ENCODE measurements around the gene TRDMT1. TPM values are rescaled to one million over a fixed set of nuclear protein-coding genes. Genes with fewer than 3 reads are reported as not detected.

Gene TRDMT1
- polyA plus RNA-seq, 3 donors, result 3.1 to 6.6 (median 5.0) TPM

GRCh38 chr10:17234431-17234945, 33.0 kb upstream of the TRDMT1 start:
- no peak for DNase-seq
- WGBS (ENCODE audit: insufficient coverage), result 100% methylated on average over 4 of the region's 5 CpGs
- no peak overlapping the region for H3K9ac ChIP-seq (ENCODE audit: insufficient read depth, low read length, poor library complexity, severe bottlenecking)
- H3K27me3 ChIP-seq (ENCODE audit: control insufficient read depth in 2 of 2, insufficient read depth in 2 of 2, low read length in 2 of 2), result no peaks in the 10 kb centered on the region
- peaks cover 34% of the 10 kb centered on the region for H3K4me1 Mint-ChIP-seq
- peaks cover 0 to 11% (median 2%) of the 10 kb centered on the region in 7 donors for H3K9me3 Mint-ChIP-seq
- peak overlapping the region; percentile 17 to 54 for H3K27ac ChIP-seq (ENCODE audit: low read depth in 1 of 2, low read length in 2 of 2)
- no peaks in the 10 kb centered on the region for H3K9me3 ChIP-seq (replicated peaks in 1 of 2; ENCODE audit: control insufficient read depth in 1 of 2, insufficient read depth in 1 of 2, low read length in 2 of 2)
- TF ChIP-seq CTCF (IDR thresholded peaks at IDR 0.05), result no peak
- intact Hi-C loops (cut with micrococcal nuclease), result loop anchor here in 1 of 2 donors (10.0 kb wide), 1 partner anchor 330 kb away; no protein-coding TSS in a partner anchor
- H3K36me3 Mint-ChIP-seq, result peaks cover 73 to 87% of the 10 kb centered on the region in 2 donors
- no peak overlapping the region for H2AFZ ChIP-seq (ENCODE audit: insufficient read depth, low read depth, low read length, poor library complexity, severe bottlenecking)
- H3K4me2 ChIP-seq (replicated peaks; ENCODE audit: extremely low read depth, low read length, poor library complexity, severe bottlenecking), result no peak overlapping the region
- peaks cover 75 to 76% of the 10 kb centered on the region in 2 donors for H3K36me3 ChIP-seq (replicated peaks in 1 of 2; ENCODE audit: control insufficient read depth in 1 of 2, insufficient read depth in 2 of 2, low read length in 2 of 2)
- H3K27me3 Mint-ChIP-seq (ENCODE audit: low read depth in 3 of 3), result peaks cover 0 to 14% (median 2%) of the 10 kb centered on the region in 3 donors
- H3K79me2 ChIP-seq (ENCODE audit: insufficient read depth, low read length), result peaks cover 51% of the 10 kb centered on the region
- no peak overlapping the region for H3K4me3 ChIP-seq (replicated peaks in 1 of 3; ENCODE audit: low read depth in 2 of 3, low read length in 3 of 3)
- peaks cover 96% of the 10 kb centered on the region for H4K20me1 ChIP-seq (ENCODE audit: insufficient read depth, low read length)
- peaks cover 22 to 46% of the 10 kb centered on the region in 2 donors for H3K4me1 ChIP-seq (ENCODE audit: control insufficient read depth in 1 of 2, insufficient read depth in 2 of 2, low read length in 2 of 2)
- peak overlapping the region in 1 of 2 donors; percentile 66 for H3K4me3 Mint-ChIP-seq
- H3K27ac Mint-ChIP-seq, result peak overlapping the region; percentile 70 to 87 (median 79)

- no peak overlapping the region for H3K4me3 Mint-ChIP-seq
- H3K9me3 ChIP-seq (replicated peaks in 1 of 2; ENCODE audit: control insufficient read depth in 1 of 2, insufficient read depth in 1 of 2, low read length in 2 of 2), result no peaks in the 10 kb centered on the region
- peaks cover 0 to 17% (median 2%) of the 10 kb centered on the region in 3 donors for H3K27me3 Mint-ChIP-seq (ENCODE audit: low read depth in 3 of 3)
- TF ChIP-seq CTCF (IDR thresholded peaks at IDR 0.05), result no peak
- H3K9me3 Mint-ChIP-seq, result peaks cover 0 to 12% (median 2%) of the 10 kb centered on the region in 7 donors
- H4K20me1 ChIP-seq (ENCODE audit: insufficient read depth, low read length), result peaks cover 94% of the 10 kb centered on the region
- H3K27ac ChIP-seq (ENCODE audit: low read depth in 1 of 2, low read length in 2 of 2), result peak overlapping the region; percentile 7 to 22
- peak in 1 of 3 donors; percentile 21 for DNase-seq
- H3K27me3 ChIP-seq (ENCODE audit: control insufficient read depth in 2 of 2, insufficient read depth in 2 of 2, low read length in 2 of 2), result no peaks in the 10 kb centered on the region
- no peak overlapping the region for H2AFZ ChIP-seq (ENCODE audit: insufficient read depth, low read depth, low read length, poor library complexity, severe bottlenecking)
- intact Hi-C loops (cut with micrococcal nuclease), result loop anchor here in 1 of 2 donors (10.0 kb wide), 1 partner anchor 329 kb away; no protein-coding TSS in a partner anchor
- H3K27ac Mint-ChIP-seq, result peak overlapping the region; percentile 57 to 87 (median 79)
- H3K79me2 ChIP-seq (ENCODE audit: insufficient read depth, low read length), result peaks cover 55% of the 10 kb centered on the region
- 97% methylated on average over 13 of the region's 14 CpGs for WGBS (ENCODE audit: insufficient coverage)
- peaks cover 34% of the 10 kb centered on the region for H3K4me1 Mint-ChIP-seq
- H3K4me2 ChIP-seq (replicated peaks; ENCODE audit: extremely low read depth, low read length, poor library complexity, severe bottlenecking), result no peak overlapping the region
- peaks cover 73 to 89% of the 10 kb centered on the region in 2 donors for H3K36me3 Mint-ChIP-seq
- no peak overlapping the region for H3K4me3 ChIP-seq (replicated peaks in 1 of 3; ENCODE audit: low read depth in 2 of 3, low read length in 3 of 3)
- H3K4me1 ChIP-seq (ENCODE audit: control insufficient read depth in 1 of 2, insufficient read depth in 2 of 2, low read length in 2 of 2), result peaks cover 22 to 46% of the 10 kb centered on the region in 2 donors
- H3K9ac ChIP-seq (ENCODE audit: insufficient read depth, low read length, poor library complexity, severe bottlenecking), result no peak overlapping the region
- peaks cover 75 to 76% of the 10 kb centered on the region in 2 donors for H3K36me3 ChIP-seq (replicated peaks in 1 of 2; ENCODE audit: control insufficient read depth in 1 of 2, insufficient read depth in 2 of 2, low read length in 2 of 2)
Observed at GRCh38 chr10:17233286-17233991, 32.0 kb upstream of the TRDMT1 start.
